OCI-LY1 (cell line): ENCODE data around the gene IMMP2L.

Experiments
- H2AFZ ChIP-seq: fragments of 200-600 bp; sonication (generic), shearing (Covaris generic); 2 replicates; pipeline ENCODE4 v1.6.0; 2014; ENCODE audit warnings: antibody characterized with exemption, mild to moderate bottlenecking, low read length
- H3F3A ChIP-seq: fragments of 200-600 bp; sonication (generic), shearing (Covaris generic); 2 replicates; pipeline ENCODE4 v1.6.0; 2014; ENCODE audit warnings: mild to moderate bottlenecking, antibody characterized with exemption, low read length, moderate library complexity; ENCODE audit not compliant: insufficient read depth
- H3K27ac ChIP-seq: fragments of 200-600 bp; sonication (generic); 2 replicates; pipeline ENCODE4 v1.5.1; 2014; ENCODE audit warnings: low read length, mixed run types, mild to moderate bottlenecking, low read depth; ENCODE audit not compliant: poor library complexity, severe bottlenecking
- H3K27me3 ChIP-seq: fragments of 200-600 bp; sonication (generic); 2 replicates; pipeline ENCODE4 v1.6.0; 2014; ENCODE audit warnings: antibody characterized with exemption, mild to moderate bottlenecking, low read length, moderate library complexity; ENCODE audit not compliant: insufficient read depth
- H3K36me3 ChIP-seq: fragments of 200-600 bp; sonication (generic); 2 replicates; pipeline ENCODE4 v1.6.1; 2014; ENCODE audit warnings: mild to moderate bottlenecking, antibody characterized with exemption, low read length, moderate library complexity, mixed read lengths; ENCODE audit not compliant: insufficient read depth
- H3K4me1 ChIP-seq: fragments of 200-600 bp; sonication (generic); 2 replicates; pipeline ENCODE4 v1.5.1; 2014; ENCODE audit warnings: mild to moderate bottlenecking, low read length, moderate library complexity; ENCODE audit not compliant: insufficient read depth, severe bottlenecking
- H3K4me2 ChIP-seq: fragments of 200-600 bp; sonication (generic), shearing (Covaris generic); 2 replicates; pipeline ENCODE4 v1.6.1; 2014; ENCODE audit warnings: low read length
- H3K4me3 ChIP-seq: fragments of 200-600 bp; sonication (generic); 2 replicates; pipeline ENCODE4 v1.5.1; 2014; ENCODE audit warnings: low read length, low read depth, mild to moderate bottlenecking, mixed read lengths; ENCODE audit not compliant: poor library complexity, severe bottlenecking
- H3K79me2 ChIP-seq: fragments of 200-600 bp; shearing (Covaris generic); 2 replicates; pipeline ENCODE4 v1.6.1; 2016; ENCODE audit warnings: mixed run types, low read length, mixed read lengths; ENCODE audit not compliant: insufficient read depth
- H3K9ac ChIP-seq: fragments of 200-600 bp; sonication (generic), shearing (Covaris generic); 2 replicates; pipeline ENCODE4 v1.6.1; 2014; ENCODE audit warnings: mild to moderate bottlenecking, low read length, mixed read lengths
- H3K9me2 ChIP-seq: fragments of 200-600 bp; sonication (generic), shearing (Covaris generic); 2 replicates; pipeline ENCODE4 v1.6.1; 2014; ENCODE audit warnings: low read depth, mild to moderate bottlenecking, low read length, mixed read lengths
- H3K9me3 ChIP-seq: fragments of 200-600 bp; shearing (Covaris generic); 2 replicates; pipeline ENCODE4 v1.6.1; 2014; ENCODE audit warnings: low read length, mixed read lengths
- H4K20me1 ChIP-seq: fragments of 200-600 bp; sonication (generic), shearing (Covaris generic); 2 replicates; pipeline ENCODE4 v1.6.0; 2016; ENCODE audit warnings: mild to moderate bottlenecking, low read length; ENCODE audit not compliant: insufficient read depth
- CTCF ChIP-seq: fragments of 200-600 bp; sonication (generic), shearing (Covaris generic); IDR thresholded peaks from 2 replicates; pipeline ENCODE4 v1.5.1; 2017; ENCODE audit warnings: mild to moderate bottlenecking, antibody characterized with exemption, low read length, moderate library complexity, mixed read lengths
- EZH2 ChIP-seq: fragments of 200-600 bp; sonication (generic), shearing (Covaris generic); IDR thresholded peaks from 2 replicates; pipeline ENCODE4 v1.8.0; 2017; ENCODE audit warnings: borderline replicate concordance, mixed run types, mild to moderate bottlenecking, antibody characterized with exemption, low read length, moderate library complexity, mixed read lengths

IMMP2L gene

DNA sequence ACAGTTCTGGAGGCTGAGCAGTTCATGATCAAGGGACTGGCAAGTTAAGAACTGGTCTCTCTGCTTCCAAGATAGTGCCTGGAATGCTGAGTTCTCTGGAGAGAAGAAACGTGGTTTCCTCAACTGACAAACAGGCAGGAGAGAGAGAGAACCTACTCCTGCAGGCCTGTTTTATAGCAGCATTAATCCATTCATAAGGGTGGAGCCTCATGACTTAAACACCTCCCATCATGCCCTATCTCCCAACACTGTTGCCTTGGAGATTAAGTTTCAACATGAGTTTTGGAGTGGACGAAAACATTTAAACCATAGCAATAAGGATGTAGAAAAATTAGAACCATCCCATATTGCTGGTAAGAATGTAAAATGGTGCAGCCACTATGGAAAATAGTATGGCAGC lies 32.3 kb upstream of the IMMP2L start:
- TF ChIP-seq CTCF (no peak), EZH2 (no peak)
- Histone ChIP-seq H4K20me1 (no peaks in the 10 kb centered on the region), H3K27me3 (no peaks in the 10 kb centered on the region), H3K4me2 (no peak overlapping the region), H3K9ac (no peak overlapping the region), H3K4me1 (no peaks in the 10 kb centered on the region), H3K9me2 (no peaks in the 10 kb centered on the region), H3F3A (no peaks in the 10 kb centered on the region), H3K36me3 (no peaks in the 10 kb centered on the region), H3K4me3 (no peak overlapping the region), H2AFZ (no peak overlapping the region), H3K9me3 (no peaks in the 10 kb centered on the region), H3K79me2 (no peaks in the 10 kb centered on the region), H3K27ac (no peak overlapping the region)

DNA sequence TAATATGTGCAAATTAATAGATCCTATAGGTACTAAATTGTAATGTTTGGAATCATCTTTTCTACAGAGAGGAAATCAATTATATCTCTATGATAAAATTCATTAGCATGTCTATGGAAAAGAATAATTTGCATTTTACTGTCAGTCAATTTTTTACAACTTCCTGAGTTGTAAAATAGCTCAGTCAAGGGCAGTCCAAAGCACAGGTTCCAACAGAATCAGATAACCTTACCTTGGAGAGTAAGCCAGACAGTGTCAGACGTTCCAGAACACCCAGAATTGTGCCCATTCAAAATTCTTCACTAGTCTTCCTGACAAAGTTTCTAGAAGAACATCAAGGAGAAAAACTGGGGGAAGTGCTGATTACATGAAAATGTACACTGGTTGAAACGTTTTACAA lies 31.1 kb upstream of the IMMP2L start:
- H3K9me2 ChIP-seq, result no peaks in the 10 kb centered on the region
- no peaks in the 10 kb centered on the region for H4K20me1 ChIP-seq
- no peaks in the 10 kb centered on the region for H3K9me3 ChIP-seq
- TF ChIP-seq CTCF (no peak), EZH2 (no peak)
- H2AFZ ChIP-seq, result no peak overlapping the region
- no peak overlapping the region for H3K27ac ChIP-seq
- no peak overlapping the region for H3K9ac ChIP-seq
- H3K4me1 ChIP-seq, result no peaks in the 10 kb centered on the region
- no peaks in the 10 kb centered on the region for H3K79me2 ChIP-seq
- H3K4me3 ChIP-seq, result no peak overlapping the region
- no peaks in the 10 kb centered on the region for H3K27me3 ChIP-seq
- no peak overlapping the region for H3K4me2 ChIP-seq
- H3F3A ChIP-seq, result no peaks in the 10 kb centered on the region
- no peaks in the 10 kb centered on the region for H3K36me3 ChIP-seq

DNA sequence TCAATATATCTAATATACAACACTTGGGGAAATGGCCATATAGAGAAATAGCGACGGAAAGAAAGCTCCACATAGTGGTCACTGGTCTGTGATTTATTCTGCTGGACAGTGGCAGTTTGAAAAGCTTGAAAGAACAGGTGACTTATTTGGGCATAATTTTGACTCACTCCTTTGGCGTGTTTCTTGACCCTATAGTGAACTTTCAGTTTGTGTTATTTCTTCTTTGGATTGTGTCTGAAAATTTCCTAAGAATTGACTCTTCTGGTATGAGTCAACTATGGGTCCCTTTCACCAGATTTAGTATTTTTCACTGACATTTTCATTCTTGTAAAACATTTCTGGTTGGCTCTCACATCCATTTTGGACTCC lies 25.8 kb upstream of the IMMP2L start:
- Histone ChIP-seq H3F3A (no peaks in the 10 kb centered on the region), H3K27me3 (0 out of 2 replicates have a peak, but pooled peaks cover 5% of the 10 kb centered on the region), H4K20me1 (no peaks in the 10 kb centered on the region), H3K9me2 (no peaks in the 10 kb centered on the region), H3K4me3 (no peak overlapping the region), H3K79me2 (no peaks in the 10 kb centered on the region), H3K9me3 (no peaks in the 10 kb centered on the region), H2AFZ (no peak overlapping the region), H3K36me3 (no peaks in the 10 kb centered on the region), H3K27ac (no peak overlapping the region), H3K4me2 (no peak overlapping the region), H3K9ac (no peak overlapping the region), H3K4me1 (no peaks in the 10 kb centered on the region)
- TF ChIP-seq CTCF (no peak), EZH2 (no peak)
